GM21786 (cell line): ENCODE data around the gene PCCA.
"Not testable (repeated sequence)": the region's sequence is repeated elsewhere in the genome, so short reads cannot be mapped to it uniquely, and the experiment has no call there.

Source experiments
- ATAC-seq: cut with Tn5 transposase; IDR thresholded peaks from one replicate; pipeline ENCODE4 v1.9.1; 2021; ENCODE audit not compliant: unreplicated experiment

PCCA gene

GRCh38 chr13:100561599-100562204 is 472.8 kb downstream of the PCCA start:
- ATAC-seq, result no peak

DNA sequence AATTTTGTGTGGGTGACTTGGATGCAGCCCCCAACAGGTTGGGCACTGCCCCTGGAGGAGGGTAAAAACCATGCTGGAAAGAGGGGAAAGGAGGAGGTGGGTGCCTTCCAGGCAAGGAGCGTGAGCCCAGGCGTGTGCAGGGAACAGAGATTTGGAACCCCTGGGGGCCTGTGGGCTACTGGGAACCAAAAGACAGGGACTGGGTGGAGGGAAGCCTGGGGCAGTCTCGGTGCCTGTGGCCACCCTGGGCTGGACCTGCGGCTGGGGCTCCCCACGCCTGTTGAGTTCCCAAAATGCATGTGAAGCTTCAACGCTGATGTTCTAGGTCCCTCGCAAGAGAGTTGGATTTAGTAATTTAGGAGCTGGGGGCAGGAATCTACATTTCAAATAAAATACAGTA is 474.9 kb downstream of the PCCA start:
- no peak for ATAC-seq

DNA sequence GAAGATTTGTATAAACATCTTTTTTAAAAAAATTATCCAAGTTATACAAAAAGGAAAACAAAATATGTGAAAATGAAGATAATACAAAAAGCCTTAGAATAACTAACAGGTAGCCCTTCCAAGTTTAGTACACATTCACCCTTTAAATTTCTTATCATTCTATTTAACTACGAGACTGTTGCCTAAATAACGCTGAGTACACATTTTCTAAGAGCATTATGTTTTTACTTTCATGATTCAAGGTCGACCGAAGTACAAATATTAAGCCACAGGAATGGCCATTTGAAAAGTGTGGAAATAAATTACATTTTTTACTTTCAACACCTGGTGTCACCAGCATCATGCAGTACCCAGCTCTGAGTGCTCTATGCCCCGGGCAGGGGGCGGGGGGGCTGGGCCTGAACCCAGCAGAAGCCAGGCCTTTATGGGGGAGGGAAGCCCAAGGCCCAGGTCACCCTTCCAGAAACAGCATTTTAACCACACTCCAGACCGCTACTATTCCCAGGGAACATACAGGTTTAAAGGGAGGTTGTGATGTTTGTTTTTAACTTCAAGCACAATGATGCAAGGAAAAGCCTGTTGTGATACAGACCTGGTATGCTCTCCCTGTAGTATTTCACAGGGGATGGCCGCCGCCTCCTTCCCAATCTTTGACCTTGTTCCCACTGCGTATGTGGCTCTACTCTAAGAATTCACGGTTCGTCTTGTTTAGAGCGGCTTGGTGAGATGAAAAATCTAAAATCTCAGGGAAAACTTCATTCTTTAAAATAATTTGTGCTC is 475.7 kb downstream of the PCCA start:
- no peak for ATAC-seq

DNA sequence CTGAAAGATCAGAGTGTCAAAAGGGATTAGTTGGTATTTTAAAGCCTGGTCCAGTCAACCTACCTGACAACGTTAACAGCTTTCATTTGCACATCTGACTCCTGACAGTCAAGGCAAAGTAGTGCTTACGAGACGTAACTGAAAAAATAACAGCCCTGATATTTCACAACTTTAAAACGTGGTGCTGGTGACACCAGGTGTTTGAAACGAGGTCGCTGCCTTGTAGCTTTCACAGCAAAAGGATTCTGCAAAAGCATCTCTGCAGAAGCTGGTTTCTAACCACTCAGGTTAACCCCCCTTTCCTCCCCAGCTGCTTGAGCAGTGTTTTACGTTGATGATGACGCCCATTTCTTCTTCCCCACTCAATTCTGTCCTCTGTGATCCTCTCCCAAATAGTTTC is 476.4 kb downstream of the PCCA start:
- no peak for ATAC-seq

DNA sequence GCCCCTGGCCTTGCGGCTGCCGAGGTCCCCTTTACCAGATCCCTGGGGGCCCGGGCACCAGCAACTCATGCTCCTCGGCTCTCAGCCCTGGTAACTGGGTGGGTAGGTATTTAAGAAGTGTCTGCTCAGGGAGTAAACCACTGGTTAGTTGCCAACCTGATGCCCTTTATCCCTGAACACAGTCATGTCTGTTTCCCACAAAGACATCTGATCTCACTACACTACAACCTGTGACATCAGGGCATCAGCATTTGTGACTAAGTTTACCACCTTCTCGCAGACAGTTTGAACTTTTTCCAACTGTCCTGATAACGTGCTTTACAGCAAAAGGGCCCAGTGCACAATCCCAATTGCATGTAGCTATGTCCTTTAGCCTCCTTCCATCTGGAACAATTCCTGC is 477.6 kb downstream of the PCCA start:
- no peak for ATAC-seq

DNA sequence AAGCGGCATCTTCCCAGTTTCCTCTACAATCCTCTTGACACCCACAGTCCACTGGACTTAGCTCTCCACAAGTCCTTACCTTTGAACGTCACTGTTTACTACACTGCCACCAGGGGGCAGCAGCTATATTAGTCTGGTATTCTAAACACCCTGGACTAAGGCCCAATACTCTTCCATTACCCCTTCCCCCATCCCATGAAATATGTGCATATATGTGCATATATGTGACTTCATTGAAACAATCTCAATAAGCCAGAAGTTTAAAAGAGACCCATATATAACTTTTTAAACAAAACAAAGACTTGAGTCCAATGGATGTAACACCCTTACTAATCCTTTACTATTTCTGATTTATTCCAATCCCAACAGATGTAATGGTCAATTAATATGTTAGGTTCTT is 484.2 kb downstream of the PCCA start:
- ATAC-seq, result peak; percentile 98

DNA sequence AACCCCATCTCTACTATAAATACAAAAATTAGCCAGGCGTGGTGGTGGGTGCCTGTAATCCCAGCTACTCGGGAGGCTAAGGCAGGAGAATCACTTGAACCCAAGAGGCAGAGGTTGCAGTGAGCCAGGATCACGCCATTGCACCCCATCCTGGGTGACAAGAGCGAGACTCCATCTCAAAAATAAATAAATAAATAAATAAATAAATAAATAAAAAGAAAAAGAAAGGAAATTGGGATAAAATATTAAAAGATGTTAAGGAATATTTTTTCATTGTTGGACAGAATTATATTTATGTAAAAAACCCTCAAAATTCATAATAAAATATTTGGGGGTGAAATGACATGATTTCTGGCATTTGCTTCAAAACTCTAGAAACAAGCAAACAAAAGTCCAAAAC is 488.3 kb downstream of the PCCA start:
- ATAC-seq, result not testable (repeated sequence)
